SU-DHL-6 (cell line): Measurements from ENCODE around the gene ANXA2R.

ENCODE experiments used
- CTCF ChIP-seq: fragments of 200-600 bp; sonication (generic); IDR thresholded peaks from one replicate; pipeline ENCODE4 v1.5.1; 2017; ENCODE audit warnings: antibody characterized with exemption, mild to moderate bottlenecking, low read length, moderate library complexity; ENCODE audit not compliant: insufficient read depth, poor library complexity, severe bottlenecking
- EZH2phosphoT487 ChIP-seq: fragments of 200-600 bp; sonication (generic), shearing (Covaris generic); conservative IDR thresholded peaks from 2 replicates; pipeline ENCODE4 v1.6.1; 2018; ENCODE audit warnings: mild to moderate bottlenecking, antibody characterized with exemption, low read length, moderate library complexity, mixed read lengths

DNA sequence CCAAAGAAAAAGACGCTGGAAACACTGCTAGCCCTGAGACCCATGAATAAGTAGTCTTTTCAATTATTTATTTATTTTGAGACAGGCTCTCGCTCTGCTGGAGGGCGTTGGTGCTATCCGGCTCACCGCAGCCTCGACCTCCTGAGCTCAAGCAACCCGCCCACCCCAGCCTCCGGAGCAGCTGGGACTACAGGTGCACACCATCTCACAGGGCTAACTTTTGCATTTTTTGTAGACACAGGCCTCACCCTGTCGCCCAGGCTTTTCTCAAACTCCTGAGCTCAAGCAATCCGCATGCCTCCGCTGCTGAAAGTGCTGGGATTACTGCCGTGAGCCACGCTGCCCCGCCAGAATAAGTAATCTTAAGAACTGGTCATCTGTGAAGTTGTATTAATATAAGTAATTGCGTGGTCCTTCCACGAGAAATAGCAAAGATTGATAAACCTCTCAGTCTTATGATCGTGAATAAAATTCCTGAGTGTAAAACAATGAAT, 1.6 kb downstream of the ANXA2R start:
- TF ChIP-seq CTCF = no peak
- no peak for TF ChIP-seq EZH2phosphoT487
